Measurements from ENCODE around the gene BRD3.

Gene BRD3

DNA sequence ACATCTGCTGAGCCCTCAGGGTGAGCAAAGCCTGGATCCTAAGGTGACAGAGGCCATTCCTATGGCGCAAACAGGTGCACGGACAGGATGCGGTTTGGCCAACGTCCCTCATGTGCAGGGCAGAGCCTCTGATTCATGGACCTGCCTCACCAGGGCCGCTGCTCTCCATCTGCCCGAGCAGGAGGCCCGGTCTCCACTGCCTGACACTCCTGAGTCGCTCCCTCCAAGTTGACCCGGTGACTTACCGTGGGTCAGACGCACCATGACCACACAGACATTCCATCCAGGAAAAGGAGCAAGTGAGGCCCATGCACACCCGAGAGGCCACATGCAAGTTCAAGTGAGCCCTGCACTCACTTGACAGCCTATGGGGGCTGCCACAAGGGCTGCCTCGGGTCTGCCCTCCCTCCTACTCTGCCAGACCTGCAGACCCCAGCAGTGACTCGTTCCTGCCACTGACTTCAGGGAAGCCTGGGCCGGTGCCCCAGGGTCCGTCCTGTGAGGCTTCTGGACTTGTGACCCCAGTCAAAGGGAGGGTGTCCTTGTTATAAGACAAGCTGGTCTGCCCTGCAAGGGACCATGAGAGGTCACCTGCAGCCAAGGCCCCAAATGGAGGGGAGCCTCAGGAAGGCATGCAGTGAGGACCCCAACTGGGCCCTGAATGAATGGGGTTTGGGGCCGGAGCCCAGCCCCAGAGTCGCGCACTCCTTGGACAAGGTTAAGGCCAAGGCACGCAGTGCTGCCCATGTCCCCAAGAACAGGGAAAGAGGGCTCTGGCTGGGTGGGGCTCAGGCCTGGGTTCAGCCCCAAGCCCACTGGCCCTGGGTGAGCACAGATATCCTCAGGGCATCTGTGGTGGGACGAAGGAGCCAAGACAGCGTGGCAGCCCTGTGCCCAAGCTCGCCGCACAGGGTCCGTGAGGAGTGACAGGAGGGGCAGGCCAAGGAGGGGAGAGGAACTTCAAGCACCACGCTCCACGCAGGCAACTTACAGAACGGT, 32.5 kb downstream of the BRD3 start:
- no peak for DNase-seq

DNA sequence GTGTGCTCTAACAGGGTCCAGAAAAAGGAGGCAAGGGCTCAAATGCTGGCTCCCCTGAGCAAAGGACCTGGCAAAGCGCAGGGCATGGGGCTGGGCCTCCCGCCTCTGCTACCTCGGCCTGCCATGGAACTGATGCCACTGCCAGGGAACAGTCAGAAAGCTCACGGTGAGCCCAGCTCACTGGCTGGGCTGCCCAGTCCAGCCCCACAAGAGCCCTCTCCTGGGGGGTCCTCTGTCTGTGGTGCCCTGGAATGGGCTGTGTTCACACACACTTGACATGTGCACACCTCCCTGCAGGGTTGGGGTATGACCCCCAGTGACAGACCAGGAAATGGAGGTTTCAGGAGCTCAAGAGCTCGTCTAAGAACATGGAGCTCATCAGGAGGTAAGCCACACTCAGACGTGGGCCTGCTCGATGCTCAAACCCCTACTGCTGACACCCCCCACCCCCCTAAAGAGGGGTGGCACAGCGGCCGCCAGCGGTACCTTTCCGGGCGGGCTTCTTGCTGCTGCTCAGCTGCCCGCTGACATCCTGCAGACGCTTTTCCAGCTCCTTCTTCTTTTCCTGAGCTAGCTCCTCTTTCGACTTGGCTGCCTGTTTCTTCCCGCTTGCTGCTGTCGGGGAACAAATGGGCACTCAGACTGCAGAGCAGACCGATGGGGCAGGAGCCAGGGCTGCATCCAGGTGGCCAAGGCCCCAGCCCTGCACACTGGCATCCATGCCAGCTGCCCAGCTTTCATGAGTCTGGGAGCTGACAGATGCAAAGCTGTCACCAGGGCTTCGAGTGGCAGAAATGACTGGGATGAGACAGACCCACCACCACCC, 33.4 kb downstream of the BRD3 start:
- DNase-seq: no peak

DNA sequence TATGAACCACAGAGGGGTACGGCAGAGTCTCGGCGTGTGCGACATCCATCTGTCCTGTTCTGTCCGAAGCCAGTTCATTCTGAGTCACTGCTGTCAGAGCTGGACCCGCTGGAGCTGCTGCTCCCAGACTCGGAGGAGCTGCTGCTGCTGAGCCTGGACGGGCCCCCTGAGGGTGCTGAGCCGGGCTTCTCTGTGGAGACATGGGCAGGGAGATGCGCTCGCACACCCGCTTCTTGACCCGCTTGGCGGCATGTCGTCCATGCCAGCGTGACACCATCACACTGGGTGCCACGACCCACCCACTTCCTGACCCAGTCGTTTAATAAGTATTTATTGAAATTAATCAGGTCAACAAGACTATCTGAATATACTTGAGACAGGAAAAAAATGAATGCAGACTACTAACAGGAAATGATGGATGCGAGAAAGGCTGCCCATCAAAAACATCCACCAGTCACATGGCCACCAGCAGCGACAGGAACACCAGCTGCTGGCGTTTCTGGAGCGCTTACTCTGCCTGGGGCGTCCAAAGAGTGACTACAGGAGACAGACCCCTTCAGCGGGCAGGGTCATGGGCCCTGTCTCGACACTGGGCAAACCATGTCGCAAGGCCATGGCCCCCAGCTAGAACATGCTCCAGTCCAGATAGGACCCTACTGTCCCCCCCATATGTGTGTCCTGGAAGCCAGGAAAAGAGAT, 34.2 kb downstream of the BRD3 start:
- no peak for DNase-seq

DNA sequence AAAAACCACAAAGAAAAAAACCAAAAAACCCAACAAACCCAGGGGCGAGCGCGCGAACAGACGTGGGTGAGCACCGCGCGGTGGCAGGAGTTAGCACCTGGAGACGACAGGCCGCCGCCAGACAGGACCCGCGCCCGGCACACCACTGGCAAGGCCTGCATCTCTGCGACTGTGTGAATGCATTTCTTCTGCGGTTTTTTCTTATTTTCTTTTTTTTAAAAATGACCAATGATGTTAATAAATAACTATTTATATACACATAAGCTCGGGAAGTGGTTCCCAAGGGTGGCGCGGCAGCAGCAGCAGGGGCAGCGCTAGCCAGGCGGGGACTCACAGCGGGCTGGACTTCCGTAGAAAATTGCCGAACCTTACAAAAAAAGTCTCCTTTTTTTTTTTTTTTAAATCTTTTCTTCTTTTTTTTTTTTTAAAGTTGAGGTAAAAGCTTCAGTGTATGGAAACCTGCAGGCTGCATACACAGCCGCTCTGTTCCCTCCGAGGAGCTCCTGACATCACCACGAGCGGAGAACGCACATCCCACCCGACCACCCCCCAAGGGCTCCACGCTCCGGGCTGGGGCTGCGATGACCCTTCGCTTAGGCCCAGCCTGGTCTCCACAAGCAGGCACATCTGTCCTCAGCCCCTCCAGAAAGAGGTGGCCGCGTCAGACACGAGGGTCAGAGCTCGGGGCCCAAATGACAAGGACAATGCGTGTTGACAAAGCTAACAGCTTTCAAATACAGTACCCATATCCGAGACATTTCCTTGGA, 35.2 kb downstream of the BRD3 start:
- DNase-seq: no peak

DNA sequence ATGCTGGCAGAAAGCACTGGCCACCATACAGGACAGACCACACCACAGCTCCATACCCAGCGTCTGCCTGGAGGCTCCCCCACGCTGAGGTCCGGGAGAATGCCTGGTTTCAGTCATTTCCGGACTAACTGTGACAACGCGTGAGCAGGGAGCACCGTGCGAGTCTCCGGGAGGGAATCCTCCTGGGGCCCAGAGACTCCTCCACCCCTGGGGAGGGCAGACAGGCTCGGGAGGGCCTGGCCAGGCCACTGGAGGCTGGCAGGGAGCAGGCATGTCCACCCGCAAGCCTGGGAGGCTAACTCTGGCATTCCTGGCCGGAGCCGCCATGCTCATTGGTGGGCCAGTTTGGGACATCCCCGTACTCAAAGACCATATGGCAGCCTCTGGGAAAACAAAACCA, 36.0 kb downstream of the BRD3 start:
- DNase-seq: no peak

DNA sequence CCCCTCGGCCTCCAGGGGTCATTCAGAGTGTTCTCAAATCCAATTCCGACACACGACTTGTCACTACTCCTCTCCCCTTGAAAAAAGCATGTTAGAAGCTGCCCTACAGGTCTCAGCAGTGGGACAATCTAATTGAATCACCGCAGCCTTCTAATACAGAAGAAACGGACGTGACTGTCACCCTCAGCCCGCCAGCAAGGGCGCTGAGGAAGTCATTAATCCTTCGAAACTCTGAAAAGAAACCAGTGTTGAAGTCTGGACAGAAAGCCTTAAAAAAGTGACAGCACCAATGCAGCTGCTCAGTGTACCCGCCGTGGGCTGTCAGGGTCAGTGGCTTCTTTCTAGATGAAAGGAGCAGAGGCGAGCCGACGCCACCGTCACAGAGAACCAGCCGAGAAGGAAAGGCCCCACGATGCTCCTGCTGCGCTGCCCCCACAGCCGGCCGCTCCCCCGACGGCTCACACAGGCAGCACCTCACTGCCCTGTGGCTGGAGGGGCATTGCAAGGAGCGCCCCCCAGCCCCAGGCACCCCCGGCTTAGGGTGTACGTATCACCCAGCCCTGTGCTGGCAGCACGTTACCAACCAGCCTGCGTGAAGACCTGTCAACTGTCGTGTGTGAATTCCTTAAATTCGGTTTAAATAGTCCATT, 36.9 kb downstream of the BRD3 start:
- DNase-seq: no peak

DNA sequence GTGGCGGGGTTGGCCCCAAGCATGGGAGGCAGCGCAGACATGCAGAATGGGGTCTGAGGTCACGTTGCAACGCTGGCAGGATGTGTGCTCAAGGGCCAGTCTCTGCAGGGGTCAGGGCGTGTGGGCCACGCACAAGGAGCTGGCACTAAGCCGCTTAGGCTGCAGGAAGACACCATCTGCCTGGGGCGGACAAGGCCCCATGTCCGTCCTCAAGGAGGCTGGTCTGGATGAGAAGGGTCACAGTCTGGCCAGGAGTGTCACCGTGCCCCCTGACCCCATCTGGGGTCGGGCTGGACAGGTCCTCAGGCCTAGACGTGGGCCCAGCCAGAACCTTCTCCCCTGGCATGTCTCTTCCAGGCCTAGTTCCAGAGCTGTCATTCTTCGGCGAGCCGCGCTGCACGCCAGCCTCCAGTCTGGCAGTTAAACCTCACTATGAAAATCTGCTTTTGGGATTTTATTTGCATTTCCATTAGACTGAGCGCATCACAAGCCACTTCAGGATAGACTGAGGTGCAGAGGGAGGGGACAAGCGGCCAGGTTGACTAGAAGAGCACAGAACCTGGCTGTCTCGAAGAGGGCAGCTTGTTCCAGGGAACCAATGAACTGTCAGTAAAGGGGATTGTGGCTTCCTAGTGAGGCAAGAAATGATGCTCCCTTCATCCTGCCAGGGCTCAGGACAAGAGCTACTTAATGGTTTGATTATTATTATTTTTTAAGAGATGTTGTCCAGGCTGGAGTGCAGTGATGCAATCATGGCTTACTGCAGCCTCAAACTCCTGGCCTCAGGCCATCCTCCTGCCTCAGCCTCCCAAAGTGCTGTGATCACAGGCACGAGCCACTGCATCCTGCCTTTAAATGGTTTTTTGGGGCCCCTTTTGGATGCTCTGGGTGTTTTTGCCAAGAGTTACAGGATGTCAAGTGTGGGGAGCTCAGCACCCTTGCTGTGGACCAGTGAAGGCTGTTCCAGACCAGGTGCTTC, 38.3 kb downstream of the BRD3 start:
- DNase-seq: no peak

DNA sequence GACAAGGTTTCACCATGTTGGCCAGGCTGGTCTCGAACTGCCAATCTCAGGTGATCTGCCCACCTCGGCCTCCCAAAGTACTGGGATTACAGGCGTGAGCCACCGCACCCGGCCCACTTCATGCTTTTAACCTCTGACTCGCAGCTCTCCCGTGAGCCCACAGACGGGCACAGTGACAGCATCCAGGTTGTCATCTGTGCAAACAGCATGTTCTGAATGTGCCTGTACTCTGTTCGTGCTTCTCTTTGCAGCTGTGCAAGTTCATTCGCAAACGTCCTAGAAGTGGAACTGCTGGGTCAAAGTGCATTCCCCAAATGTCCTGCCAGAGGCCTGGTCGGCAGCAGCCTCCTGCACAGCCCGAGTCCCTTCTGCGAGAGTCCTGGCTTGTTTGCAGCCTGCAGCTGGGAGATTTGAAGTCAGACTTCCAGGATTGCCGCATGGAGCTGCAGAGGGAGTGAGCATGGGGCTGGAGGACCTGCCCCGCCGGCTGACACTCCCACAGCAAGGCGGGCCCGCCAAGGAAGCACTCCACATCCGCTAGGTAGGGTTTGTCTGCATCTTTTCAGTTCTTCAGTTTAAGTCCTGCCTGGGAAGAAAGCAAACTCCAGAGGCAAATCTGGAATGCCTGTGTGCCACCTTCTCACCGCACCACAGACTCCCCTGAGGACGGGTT, 39.1 kb downstream of the BRD3 start:
- no peak for DNase-seq

DNA sequence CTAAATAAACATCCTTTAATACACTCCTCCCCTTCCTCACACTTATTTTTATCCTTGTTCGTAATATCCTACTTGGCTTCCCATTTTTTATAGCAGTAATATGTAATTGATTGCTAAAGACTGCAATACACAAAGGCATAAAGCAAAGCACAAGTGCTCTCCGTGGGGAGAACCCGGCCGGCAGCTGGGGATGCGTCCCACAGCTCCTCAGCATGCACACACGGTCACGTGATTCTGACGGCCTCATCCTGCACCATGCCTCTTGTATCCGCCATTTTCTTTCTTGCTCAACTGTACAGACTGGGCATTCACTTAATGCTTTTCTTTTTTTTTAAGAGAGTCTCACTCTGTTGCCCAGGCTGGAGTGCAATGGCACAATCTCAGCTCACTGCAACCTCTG, 39.8 kb downstream of the BRD3 start:
- no peak for DNase-seq

DNA sequence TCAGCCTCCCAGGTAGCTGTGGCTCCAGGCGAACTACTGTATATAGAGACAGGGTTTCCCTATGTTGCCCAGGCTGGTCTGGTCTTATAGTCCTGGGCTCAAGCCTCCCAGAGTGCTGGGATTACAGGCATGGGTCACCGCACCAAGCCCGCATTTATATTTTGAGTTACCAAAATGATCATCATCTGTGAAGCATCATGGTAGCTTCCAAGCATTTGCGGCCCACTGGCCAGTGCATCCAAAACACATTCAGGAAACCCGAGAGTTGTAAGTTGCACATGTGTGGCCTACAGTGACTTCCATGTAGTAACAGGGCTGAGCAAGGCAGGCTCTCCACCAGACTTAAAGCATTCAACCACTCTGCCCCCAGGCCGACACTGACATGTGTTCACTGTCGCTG, 40.3 kb downstream of the BRD3 start:
- DNase-seq: no peak

DNA sequence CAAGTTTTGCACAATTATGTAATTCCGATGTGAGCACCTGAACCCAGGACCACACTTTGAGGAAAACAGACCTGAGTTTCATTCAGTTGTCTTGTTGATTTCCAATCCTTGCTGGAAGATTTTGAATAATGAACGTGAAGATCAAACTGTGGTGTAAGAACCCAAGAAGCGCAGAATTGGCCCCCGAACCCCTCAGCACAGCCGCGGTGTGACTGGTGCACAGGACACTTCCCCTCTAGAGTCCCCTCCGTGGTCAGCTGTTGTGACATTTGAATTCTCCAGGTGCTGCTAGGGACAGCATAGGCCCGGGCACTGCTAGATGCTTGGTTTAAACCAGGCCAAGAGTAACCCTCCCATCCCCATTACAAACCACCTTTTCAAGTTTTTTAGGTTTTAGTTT, 40.8 kb downstream of the BRD3 start:
- no peak for DNase-seq

DNA sequence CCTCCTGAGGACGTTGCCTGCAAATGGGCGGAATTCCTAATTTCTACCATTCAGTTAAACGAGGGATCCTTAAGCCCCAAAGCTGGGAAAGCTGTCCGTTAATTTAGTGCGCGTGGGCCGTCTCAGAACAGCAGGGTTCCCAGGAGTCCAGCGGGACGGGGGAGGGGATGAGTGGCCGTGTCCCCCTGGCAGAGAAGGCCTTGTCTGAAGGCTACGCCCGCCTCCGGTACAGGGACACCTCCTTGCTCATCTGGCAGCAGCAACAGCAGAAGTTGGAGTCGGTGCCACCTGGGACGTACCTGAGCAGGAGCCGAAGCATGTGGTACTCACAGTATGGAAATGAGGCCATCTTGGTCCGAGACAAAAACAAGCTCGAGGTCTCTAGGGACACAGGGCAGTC, 41.2 kb downstream of the BRD3 start:
- DNase-seq: no peak

DNA sequence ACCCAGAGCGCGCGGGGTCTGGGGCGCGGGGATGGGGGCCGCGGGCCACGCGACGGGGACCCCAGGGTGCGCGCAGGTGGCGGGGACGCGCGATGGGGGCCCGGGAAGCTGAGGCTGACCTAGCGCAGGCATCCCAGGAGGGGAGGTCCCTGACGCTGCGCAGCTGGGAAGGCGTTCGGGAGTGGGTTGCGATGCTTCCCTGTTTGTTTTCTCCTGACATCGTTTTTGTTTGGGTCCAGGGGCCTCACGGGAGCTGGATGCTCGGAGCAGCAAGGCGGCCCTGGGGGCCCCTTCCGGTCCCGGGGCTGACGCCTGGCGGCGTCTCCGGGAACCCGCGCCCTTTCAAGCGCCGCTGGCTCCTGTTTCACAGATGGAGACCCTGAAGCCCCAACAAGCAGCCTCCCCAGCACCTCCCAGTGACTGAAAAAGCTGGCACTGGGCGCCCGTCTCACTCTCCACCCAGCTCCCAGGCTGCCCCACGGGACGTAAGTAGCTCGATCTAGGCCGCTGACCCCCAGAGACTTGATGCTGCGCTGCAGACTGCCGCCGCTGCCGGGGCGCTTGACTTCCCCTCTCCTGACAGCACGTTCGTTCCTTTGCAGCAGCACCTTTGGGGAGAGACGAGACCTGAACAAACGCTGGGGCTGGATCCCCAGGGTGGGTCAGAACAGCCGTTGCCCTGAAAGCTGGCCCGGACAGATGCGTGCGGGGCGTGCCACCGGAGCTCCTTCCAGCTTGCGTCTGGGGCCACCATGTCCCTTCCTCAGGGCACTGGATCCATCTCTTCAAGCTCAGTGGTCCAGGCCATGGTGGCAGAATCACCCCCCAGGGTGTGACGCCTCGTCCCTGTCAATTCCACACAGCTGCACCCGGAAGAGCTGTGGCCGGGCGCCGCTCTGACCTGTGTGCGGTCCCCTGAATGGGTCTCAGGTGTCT, 42.0 kb downstream of the BRD3 start:
- DNase-seq: peak; percentile 33 to 48

DNA sequence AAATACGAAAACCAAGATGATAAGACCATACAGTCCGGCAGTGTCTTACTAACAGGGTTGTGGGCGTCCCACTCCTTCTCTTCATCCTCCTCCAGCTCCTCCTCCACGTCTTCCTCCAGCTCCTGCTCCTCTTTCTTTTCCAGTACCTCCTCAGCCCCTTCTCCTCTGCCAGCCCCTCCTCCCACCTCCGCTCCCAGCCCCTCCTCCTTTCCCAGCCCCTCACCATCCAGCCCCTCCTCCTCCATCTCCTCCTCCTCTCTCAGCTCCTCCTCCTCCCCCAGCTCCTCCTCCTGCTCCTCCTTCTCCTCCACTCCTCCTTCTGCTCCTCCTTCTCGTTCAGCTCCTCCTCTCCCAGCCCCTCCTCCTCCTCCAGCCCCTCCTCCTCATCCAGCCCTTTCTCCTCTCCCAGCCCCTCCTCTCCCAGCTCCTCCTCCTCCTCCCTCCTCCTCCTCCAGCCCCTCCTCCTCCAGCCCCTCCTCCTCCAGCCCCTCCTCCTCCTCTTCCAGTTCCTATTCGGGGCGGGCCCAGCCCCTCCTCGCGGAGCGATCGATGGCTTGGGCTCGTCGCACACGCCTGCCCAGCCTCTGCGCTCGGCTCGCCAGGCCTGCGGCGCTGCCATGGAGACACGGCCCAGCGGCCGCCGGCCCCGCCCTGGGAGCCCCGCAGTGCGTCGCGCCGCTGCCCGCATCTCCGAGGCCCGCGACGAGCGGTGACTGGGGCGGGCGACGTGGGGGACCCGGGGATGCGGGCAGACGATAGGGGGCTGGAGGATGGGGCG, 42.8 kb downstream of the BRD3 start, which contains the start of gene BRD3OS:
Gene BRD3OS, plus strand, starts transcription at position 654 of the 778 bp plus-strand sequence. CDS start 1,267 bp downstream, outside the sequence.
- peak; percentile 89 to 98 for DNase-seq

DNA sequence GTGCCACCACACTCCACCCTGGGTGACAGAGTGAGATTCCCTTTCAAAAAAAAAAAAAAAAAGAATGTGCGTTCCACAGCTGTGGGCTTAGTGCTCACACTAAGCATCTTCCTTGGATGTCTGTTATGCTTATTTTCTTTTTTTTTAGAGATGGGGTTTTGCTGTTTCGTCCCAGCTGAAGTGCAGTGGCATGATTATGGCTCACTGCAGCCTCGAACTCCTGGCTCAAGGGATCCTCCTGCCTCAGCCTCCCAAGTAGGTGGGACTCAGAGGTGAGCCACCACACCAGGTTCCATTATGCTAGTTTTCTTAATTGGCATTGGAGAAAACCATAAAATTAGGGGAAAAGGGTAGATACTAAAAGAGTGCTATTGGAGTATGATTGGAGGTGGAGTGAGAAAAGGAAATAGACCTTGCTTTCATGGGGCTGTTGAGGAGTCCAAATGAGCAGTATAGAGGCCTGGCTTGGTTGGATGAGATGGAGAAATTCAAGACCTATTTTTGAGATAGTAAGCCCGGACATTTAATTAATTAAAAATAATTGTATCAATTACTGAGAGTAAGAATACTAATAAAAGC, 43.5 kb downstream of the BRD3 start:
- no peak for DNase-seq

DNA sequence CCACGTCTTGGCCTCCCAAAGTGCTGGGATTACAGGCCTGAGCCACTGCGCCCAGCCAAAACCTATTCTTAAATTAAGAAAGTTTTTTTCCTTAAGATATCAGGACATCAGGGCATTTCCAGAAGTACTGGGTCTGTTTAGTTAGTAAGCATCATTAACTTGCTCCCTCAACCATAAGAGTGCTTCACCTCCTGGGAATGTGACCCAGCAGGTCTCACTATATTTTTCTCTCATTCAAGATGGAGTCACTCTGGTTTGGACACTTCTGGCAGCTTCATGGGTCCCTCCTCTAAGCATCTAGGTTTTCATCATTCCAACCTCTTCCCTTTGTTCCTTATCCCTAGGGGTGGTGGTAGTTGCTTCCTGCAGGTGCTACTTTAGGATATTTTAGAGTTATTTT, 52.9 kb downstream of the BRD3 start:
- no peak for DNase-seq

DNA sequence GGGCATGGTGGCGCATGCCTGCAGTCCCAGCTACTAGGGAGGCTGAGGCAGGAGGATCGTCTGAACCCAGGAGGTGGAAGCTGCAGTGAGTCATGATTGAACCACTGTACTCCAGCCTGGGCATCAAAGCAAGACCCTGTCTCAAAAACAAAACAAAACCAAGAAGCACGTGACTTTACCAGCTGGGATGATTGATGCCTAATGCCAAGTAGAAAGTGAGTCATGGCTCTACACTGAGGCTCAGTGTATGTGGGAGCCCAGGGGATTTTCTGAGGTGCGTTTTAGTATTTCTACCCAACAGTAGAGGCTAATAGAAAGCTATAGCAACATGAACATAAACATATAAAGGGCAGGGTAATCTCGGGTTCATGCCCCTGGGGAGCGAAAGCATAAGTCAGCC, 56.4 kb downstream of the BRD3 start:
- no peak for DNase-seq

Measured in Kasumi-1 (cell line).